Measurements from ENCODE around the gene SARS1.

The SARS1 gene

GRCh38 chr1:109280862-109281261 is 67.1 kb downstream of the SARS1 start:
- Histone ChIP-seq H3K4me3 (ENCODE audit: low read length, poor library complexity, severe bottlenecking) (peak overlapping the region; percentile 86), H3K9me3 (ENCODE audit: insufficient read depth, low read depth, low read length) (no peaks in the 10 kb centered on the region), H3K9me2 (replicated peaks; ENCODE audit: low read depth, low read length) (no peaks in the 10 kb centered on the region), H3K79me2 (ENCODE audit: insufficient read depth, low read length) (peaks cover 35% of the 10 kb centered on the region), H3K27me3 (ENCODE audit: insufficient read depth, low read length, poor library complexity, severe bottlenecking) (no peaks in the 10 kb centered on the region), H4K20me1 (ENCODE audit: insufficient read depth, low read length, poor library complexity, severe bottlenecking) (no peaks in the 10 kb centered on the region), H3K4me2 (ENCODE audit: low read depth, low read length, poor library complexity, severe bottlenecking) (peak overlapping the region; percentile 94), H2AFZ (ENCODE audit: low read length) (no peak overlapping the region), H3K4me1 (ENCODE audit: insufficient read depth, low read length, poor library complexity, severe bottlenecking) (peaks cover 41% of the 10 kb centered on the region), H3K9ac (ENCODE audit: low read depth, low read length, poor library complexity, severe bottlenecking) (peak overlapping the region; percentile 92), H3F3A (ENCODE audit: low read depth) (no peaks in the 10 kb centered on the region), H3K36me3 (ENCODE audit: insufficient read depth, low read length) (no peaks in the 10 kb centered on the region)
- TF ChIP-seq EZH2phosphoT487 (IDR thresholded peaks at IDR 0.05; ENCODE audit: borderline replicate concordance) (no peak), CTCF (conservative IDR thresholded peaks at IDR 0.05; ENCODE audit: low read length) (no peak)

DNA sequence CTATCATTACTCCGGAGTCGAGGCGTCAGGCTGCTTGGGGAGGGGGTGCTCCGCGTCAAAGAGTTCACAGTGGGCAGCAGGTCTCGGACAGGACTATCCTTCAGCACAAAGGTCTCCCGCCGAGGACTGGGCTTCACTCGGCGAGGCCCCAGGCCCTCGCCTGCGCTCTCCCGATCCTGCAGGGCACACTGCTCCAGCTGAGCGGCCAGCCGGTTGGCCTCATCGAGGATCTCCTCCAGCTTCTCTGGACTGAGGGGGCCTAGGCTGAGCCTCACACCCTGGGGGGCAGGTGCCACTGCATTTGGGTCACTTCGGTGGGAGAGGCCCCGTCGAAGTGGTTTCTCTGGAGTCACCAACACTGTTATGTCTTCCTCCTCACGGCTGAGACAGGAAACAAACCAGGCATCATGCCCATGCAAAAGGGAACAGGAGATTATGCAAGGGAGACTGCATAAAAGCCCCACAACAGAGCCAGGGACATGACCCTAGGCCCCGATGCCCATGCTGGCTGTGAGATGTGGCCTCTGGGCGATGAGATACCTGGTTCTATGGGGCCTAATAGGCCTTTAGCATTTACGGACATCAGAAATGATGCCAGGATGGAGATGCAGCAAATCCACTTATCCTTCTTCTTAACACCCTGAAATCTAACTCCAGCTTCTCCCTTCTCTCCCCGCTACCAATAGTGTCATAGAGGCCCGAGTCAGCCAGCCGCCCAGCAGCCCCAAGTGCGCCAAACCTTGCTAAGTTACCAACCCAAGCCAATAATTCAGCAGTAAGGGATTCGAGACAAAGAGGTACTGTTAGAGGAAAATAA is 68.2 kb downstream of the SARS1 start:
- no peaks in the 10 kb centered on the region for H3K9me3 ChIP-seq (ENCODE audit: insufficient read depth, low read depth, low read length)
- H4K20me1 ChIP-seq (ENCODE audit: insufficient read depth, low read length, poor library complexity, severe bottlenecking), result no peaks in the 10 kb centered on the region
- H3K9ac ChIP-seq (ENCODE audit: low read depth, low read length, poor library complexity, severe bottlenecking), result peak overlapping the region; percentile 92
- H3K79me2 ChIP-seq (ENCODE audit: insufficient read depth, low read length), result peaks cover 35% of the 10 kb centered on the region
- TF ChIP-seq EZH2phosphoT487 (IDR thresholded peaks at IDR 0.05; ENCODE audit: borderline replicate concordance) (no peak), CTCF (conservative IDR thresholded peaks at IDR 0.05; ENCODE audit: low read length) (no peak)
- H2AFZ ChIP-seq (ENCODE audit: low read length), result no peak overlapping the region; the same call in 1 of the 2 replicates
- H3F3A ChIP-seq (ENCODE audit: low read depth), result no peaks in the 10 kb centered on the region
- H3K36me3 ChIP-seq (ENCODE audit: insufficient read depth, low read length), result no peaks in the 10 kb centered on the region
- no peaks in the 10 kb centered on the region for H3K9me2 ChIP-seq (replicated peaks; ENCODE audit: low read depth, low read length)
- H3K4me2 ChIP-seq (ENCODE audit: low read depth, low read length, poor library complexity, severe bottlenecking), result peak overlapping the region; percentile 94
- H3K4me3 ChIP-seq (ENCODE audit: low read length, poor library complexity, severe bottlenecking), result peak overlapping the region; percentile 86
- peaks cover 41% of the 10 kb centered on the region for H3K4me1 ChIP-seq (ENCODE audit: insufficient read depth, low read length, poor library complexity, severe bottlenecking)
- H3K27me3 ChIP-seq (ENCODE audit: insufficient read depth, low read length, poor library complexity, severe bottlenecking), result no peaks in the 10 kb centered on the region

- peaks cover 35% of the 10 kb centered on the region for H3K79me2 ChIP-seq (ENCODE audit: insufficient read depth, low read length)
- peaks cover 38% of the 10 kb centered on the region for H3K4me1 ChIP-seq (ENCODE audit: insufficient read depth, low read length, poor library complexity, severe bottlenecking)
- H3K27me3 ChIP-seq (ENCODE audit: insufficient read depth, low read length, poor library complexity, severe bottlenecking), result no peaks in the 10 kb centered on the region
- peak overlapping the region; percentile 80 for H2AFZ ChIP-seq (ENCODE audit: low read length)
- peak overlapping the region; percentile 94 for H3K4me2 ChIP-seq (ENCODE audit: low read depth, low read length, poor library complexity, severe bottlenecking)
- peak overlapping the region; percentile 92 for H3K9ac ChIP-seq (ENCODE audit: low read depth, low read length, poor library complexity, severe bottlenecking)
- TF ChIP-seq CTCF (conservative IDR thresholded peaks at IDR 0.05; ENCODE audit: low read length), result no peak
- no peak for TF ChIP-seq EZH2phosphoT487 (IDR thresholded peaks at IDR 0.05; ENCODE audit: borderline replicate concordance)
- H3F3A ChIP-seq (ENCODE audit: low read depth), result no peaks in the 10 kb centered on the region
- peak overlapping the region; percentile 86 for H3K4me3 ChIP-seq (ENCODE audit: low read length, poor library complexity, severe bottlenecking)
- H3K9me3 ChIP-seq (ENCODE audit: insufficient read depth, low read depth, low read length), result no peaks in the 10 kb centered on the region
- no peaks in the 10 kb centered on the region for H3K36me3 ChIP-seq (ENCODE audit: insufficient read depth, low read length)
- no peaks in the 10 kb centered on the region for H3K9me2 ChIP-seq (replicated peaks; ENCODE audit: low read depth, low read length)
- no peaks in the 10 kb centered on the region for H4K20me1 ChIP-seq (ENCODE audit: insufficient read depth, low read length, poor library complexity, severe bottlenecking)
Observed at GRCh38 chr1:109282497-109282951, 68.8 kb downstream of the SARS1 start.

All from Loucy (cell line).